Measurements from ENCODE around the gene VRK3. TPM values are rescaled to one million over a fixed set of nuclear protein-coding genes. Genes with fewer than 3 reads are reported as not detected.

The VRK3 gene
- polyA plus RNA-seq, 1 donor from 2014 or later, result 47.3 TPM

DNA sequence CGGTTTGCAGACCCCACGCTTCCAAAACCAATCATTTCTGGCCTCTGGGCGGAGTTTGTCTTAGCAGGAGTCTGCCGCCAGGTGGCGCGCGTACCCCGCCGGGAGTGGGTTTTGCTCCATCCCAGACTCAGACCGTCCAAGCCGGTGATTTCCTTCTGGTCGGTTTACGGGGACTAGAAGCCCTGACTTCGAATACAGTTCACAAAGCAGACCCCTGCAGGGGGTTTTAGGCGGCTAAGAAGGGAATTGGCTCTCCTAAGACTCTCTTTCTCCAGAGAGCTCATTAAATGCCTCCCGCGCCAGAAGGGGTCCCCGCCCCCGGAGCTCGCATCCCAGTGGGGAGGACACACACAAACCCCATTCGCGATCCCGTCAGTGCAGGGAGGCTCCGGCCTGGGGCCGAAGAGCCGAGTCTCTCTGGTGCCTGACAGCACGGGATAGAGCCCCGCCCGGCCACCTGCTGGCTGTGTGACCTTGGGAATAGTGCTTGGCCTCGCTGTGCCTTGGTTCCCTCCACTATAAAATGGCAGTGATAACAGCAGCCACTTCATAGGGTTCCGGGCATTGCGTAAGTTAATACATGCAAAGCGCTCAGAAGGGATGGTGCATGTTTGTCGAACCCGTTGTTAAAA, 87.3 kb downstream of the VRK3 start:
- no peak overlapping the region for H3K9ac ChIP-seq (ENCODE audit: low read length)
- no peaks in the 10 kb centered on the region for H3K27me3 ChIP-seq (ENCODE audit: insufficient read depth, low read depth, low read length)
- TF ChIP-seq POLR2AphosphoS5 (IDR thresholded peaks at IDR 0.05) (no peak), RAD21 (conservative IDR thresholded peaks at IDR 0.05) (peak; percentile 93), EZH2 (IDR thresholded peaks at IDR 0.05; ENCODE audit: borderline replicate concordance, insufficient read depth, low read length, poor library complexity, severe bottlenecking) (no peak), SMC3 (conservative IDR thresholded peaks at IDR 0.05; ENCODE audit: poor library complexity) (peak; percentile 98), EP300 (conservative IDR thresholded peaks at IDR 0.05; ENCODE audit: poor library complexity, severe bottlenecking) (no peak), MXI1 (conservative IDR thresholded peaks at IDR 0.05; ENCODE audit: poor library complexity, severe bottlenecking) (no peak), TAF1 (IDR thresholded peaks at IDR 0.05; ENCODE audit: low read depth) (no peak)
- TF ChIP-seq, protein P1, sequence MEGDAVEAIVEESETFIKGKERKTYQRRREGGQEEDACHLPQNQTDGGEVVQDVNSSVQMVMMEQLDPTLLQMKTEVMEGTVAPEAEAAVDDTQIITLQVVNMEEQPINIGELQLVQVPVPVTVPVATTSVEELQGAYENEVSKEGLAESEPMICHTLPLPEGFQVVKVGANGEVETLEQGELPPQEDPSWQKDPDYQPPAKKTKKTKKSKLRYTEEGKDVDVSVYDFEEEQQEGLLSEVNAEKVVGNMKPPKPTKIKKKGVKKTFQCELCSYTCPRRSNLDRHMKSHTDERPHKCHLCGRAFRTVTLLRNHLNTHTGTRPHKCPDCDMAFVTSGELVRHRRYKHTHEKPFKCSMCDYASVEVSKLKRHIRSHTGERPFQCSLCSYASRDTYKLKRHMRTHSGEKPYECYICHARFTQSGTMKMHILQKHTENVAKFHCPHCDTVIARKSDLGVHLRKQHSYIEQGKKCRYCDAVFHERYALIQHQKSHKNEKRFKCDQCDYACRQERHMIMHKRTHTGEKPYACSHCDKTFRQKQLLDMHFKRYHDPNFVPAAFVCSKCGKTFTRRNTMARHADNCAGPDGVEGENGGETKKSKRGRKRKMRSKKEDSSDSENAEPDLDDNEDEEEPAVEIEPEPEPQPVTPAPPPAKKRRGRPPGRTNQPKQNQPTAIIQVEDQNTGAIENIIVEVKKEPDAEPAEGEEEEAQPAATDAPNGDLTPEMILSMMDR (IDR thresholded peaks at IDR 0.05; ENCODE audit: poor library complexity, severe bottlenecking), result peak; percentile 96
- TF ChIP-seq, protein P2, sequence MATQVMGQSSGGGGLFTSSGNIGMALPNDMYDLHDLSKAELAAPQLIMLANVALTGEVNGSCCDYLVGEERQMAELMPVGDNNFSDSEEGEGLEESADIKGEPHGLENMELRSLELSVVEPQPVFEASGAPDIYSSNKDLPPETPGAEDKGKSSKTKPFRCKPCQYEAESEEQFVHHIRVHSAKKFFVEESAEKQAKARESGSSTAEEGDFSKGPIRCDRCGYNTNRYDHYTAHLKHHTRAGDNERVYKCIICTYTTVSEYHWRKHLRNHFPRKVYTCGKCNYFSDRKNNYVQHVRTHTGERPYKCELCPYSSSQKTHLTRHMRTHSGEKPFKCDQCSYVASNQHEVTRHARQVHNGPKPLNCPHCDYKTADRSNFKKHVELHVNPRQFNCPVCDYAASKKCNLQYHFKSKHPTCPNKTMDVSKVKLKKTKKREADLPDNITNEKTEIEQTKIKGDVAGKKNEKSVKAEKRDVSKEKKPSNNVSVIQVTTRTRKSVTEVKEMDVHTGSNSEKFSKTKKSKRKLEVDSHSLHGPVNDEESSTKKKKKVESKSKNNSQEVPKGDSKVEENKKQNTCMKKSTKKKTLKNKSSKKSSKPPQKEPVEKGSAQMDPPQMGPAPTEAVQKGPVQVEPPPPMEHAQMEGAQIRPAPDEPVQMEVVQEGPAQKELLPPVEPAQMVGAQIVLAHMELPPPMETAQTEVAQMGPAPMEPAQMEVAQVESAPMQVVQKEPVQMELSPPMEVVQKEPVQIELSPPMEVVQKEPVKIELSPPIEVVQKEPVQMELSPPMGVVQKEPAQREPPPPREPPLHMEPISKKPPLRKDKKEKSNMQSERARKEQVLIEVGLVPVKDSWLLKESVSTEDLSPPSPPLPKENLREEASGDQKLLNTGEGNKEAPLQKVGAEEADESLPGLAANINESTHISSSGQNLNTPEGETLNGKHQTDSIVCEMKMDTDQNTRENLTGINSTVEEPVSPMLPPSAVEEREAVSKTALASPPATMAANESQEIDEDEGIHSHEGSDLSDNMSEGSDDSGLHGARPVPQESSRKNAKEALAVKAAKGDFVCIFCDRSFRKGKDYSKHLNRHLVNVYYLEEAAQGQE (IDR thresholded peaks at IDR 0.05; ENCODE audit: borderline replicate concordance), result no peak
- no peaks in the 10 kb centered on the region for H3K36me3 ChIP-seq (ENCODE audit: insufficient read depth, low read length)
- H3F3A ChIP-seq (ENCODE audit: insufficient read depth, low read length, poor library complexity, severe bottlenecking), result no peaks in the 10 kb centered on the region
- no peaks in the 10 kb centered on the region for H3K79me2 ChIP-seq (replicated peaks; ENCODE audit: insufficient read depth, low read length)
- peak overlapping the region; percentile 70 for H3K4me2 ChIP-seq (ENCODE audit: low read length)
- H3K27ac ChIP-seq (ENCODE audit: low read length), result no peak overlapping the region
- H4K20me1 ChIP-seq (ENCODE audit: insufficient read depth), result no peaks in the 10 kb centered on the region
- H3K9me2 ChIP-seq (ENCODE audit: insufficient read depth, low read length), result no peaks in the 10 kb centered on the region
- no peaks in the 10 kb centered on the region for H3K9me3 ChIP-seq (ENCODE audit: low read length)
- peak overlapping the region; percentile 57 for H3K4me3 ChIP-seq (ENCODE audit: low read length)
- H2AFZ ChIP-seq (ENCODE audit: low read depth, low read length), result peak overlapping the region; percentile 45

DNA sequence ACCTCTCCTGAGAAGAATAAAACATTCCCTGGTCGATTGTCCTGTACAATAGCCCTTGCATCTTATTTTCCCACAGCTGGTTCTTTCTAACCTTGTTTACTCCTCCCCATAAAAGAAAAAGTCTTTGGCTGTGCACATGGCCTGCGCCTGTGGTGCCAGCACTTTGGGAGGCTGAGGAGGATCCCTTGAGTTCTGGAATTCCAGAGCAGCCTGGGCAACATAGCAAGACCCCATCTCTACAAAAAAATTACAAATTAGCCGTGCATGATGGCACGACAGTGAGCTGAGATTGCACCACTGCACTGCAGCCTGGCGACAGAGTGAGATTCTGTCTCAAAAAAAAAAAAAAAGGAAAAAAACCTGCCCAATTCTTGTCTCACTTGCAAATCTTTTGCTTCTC, 88.6 kb downstream of the VRK3 start:
- Histone ChIP-seq H3K9ac (ENCODE audit: low read length) (no peak overlapping the region), H3K4me3 (ENCODE audit: low read length) (no peak overlapping the region), H3K9me3 (ENCODE audit: low read length) (no peaks in the 10 kb centered on the region), H3K27me3 (ENCODE audit: insufficient read depth, low read depth, low read length) (no peaks in the 10 kb centered on the region), H3K4me2 (ENCODE audit: low read length) (no peak overlapping the region), H3K27ac (ENCODE audit: low read length) (no peak overlapping the region), H3K79me2 (replicated peaks; ENCODE audit: insufficient read depth, low read length) (no peaks in the 10 kb centered on the region), H3K9me2 (ENCODE audit: insufficient read depth, low read length) (no peaks in the 10 kb centered on the region), H3K36me3 (ENCODE audit: insufficient read depth, low read length) (no peaks in the 10 kb centered on the region), H3F3A (ENCODE audit: insufficient read depth, low read length, poor library complexity, severe bottlenecking) (no peaks in the 10 kb centered on the region), H4K20me1 (ENCODE audit: insufficient read depth) (no peaks in the 10 kb centered on the region), H2AFZ (ENCODE audit: low read depth, low read length) (no peak overlapping the region)
- TF ChIP-seq TAF1 (IDR thresholded peaks at IDR 0.05; ENCODE audit: low read depth), result no peak
- TF ChIP-seq MXI1 (conservative IDR thresholded peaks at IDR 0.05; ENCODE audit: poor library complexity, severe bottlenecking), result no peak
- no peak for TF ChIP-seq EZH2 (IDR thresholded peaks at IDR 0.05; ENCODE audit: borderline replicate concordance, insufficient read depth, low read length, poor library complexity, severe bottlenecking)
- no peak for TF ChIP-seq POLR2AphosphoS5 (IDR thresholded peaks at IDR 0.05)
- TF ChIP-seq, protein P2 (IDR thresholded peaks at IDR 0.05; ENCODE audit: borderline replicate concordance), result no peak
- no peak for TF ChIP-seq EP300 (conservative IDR thresholded peaks at IDR 0.05; ENCODE audit: poor library complexity, severe bottlenecking)
- TF ChIP-seq, protein P1 (IDR thresholded peaks at IDR 0.05; ENCODE audit: poor library complexity, severe bottlenecking), result no peak
- TF ChIP-seq SMC3 (conservative IDR thresholded peaks at IDR 0.05; ENCODE audit: poor library complexity), result no peak
- no peak for TF ChIP-seq RAD21 (conservative IDR thresholded peaks at IDR 0.05)

Data from neural cell (in vitro differentiated cells).